SJSA1 (cell line): ENCODE measurements around the gene TTC39B. TPM values are rescaled to one million over a fixed set of nuclear protein-coding genes. Genes with fewer than 3 reads are reported as not detected.

Experiments used
- DNase-seq, 2 experiments: peaks; one replicate each; pipeline ENCODE4 v3.0.0-alpha.2; 2015 to 2020; ENCODE audit warnings: low spot score in 2 of 2, low read depth in 1 of 2
- H3K27ac ChIP-seq: fragments of 250-450 bp; sonication (Bioruptor Pico); 2 replicates; pipeline ENCODE4 v1.5.1; 2020; ENCODE audit warnings: mild to moderate bottlenecking, moderate library complexity
- H3K27me3 ChIP-seq: fragments of 250-450 bp; sonication (Bioruptor Pico); replicated peaks from 2 replicates; pipeline ENCODE4 v1.5.1; 2020; ENCODE audit warnings: mild to moderate bottlenecking, moderate library complexity
- H3K36me3 ChIP-seq: fragments of 250-450 bp; sonication (Bioruptor Pico); 2 replicates; pipeline ENCODE4 v1.5.1; 2020; ENCODE audit warnings: mild to moderate bottlenecking
- H3K4me1 ChIP-seq: fragments of 250-450 bp; sonication (Bioruptor Pico); replicated peaks from 2 replicates; pipeline ENCODE4 v1.6.1; 2021; ENCODE audit warnings: mild to moderate bottlenecking
- H3K4me3 ChIP-seq: fragments of 250-450 bp; sonication (Bioruptor Pico); 2 replicates; pipeline ENCODE4 v1.5.1; 2020; ENCODE audit warnings: mild to moderate bottlenecking
- H3K9me3 ChIP-seq: fragments of 250-450 bp; sonication (Bioruptor Pico); replicated peaks from 2 replicates; pipeline ENCODE4 v1.5.1; 2020; ENCODE audit warnings: mild to moderate bottlenecking
- total RNA-seq: library from RNA; depleted of rRNA; stranded (reverse); fragments of >200 nt; shearing (Covaris generic); gene quantifications from 2 replicates; pipeline ENCODE4 v1.2.3, GENCODE V29; 2014

TTC39B gene
- total RNA-seq, 1 experiment from 2014 or later: 5.9 TPM

DNA sequence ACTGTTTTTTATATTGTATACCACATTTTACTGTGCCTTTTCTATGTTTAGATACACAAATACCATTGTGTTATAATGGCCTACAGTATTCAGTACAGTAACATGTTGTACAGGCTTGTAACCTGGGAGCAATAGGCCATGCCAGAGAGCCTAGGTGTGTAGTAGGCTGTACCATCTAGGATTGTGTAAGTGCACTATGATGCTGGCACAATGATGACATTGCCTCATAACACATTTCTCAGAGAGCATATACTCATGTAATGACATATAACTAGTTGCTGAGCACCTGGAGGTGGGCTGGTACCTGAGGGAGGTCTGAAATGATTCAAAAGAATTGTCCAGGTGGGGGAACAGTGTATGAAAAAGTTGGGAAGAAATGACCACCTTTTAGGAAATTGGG lies 13.9 kb downstream of the TTC39B start:
- Histone ChIP-seq H3K36me3 (no peaks in the 10 kb centered on the region), H3K27ac (no peak overlapping the region), H3K27me3 (no peaks in the 10 kb centered on the region), H3K4me1 (peaks cover 18% of the 10 kb centered on the region), H3K4me3 (no peak overlapping the region), H3K9me3 (no peaks in the 10 kb centered on the region)
- no peak for DNase-seq

DNA sequence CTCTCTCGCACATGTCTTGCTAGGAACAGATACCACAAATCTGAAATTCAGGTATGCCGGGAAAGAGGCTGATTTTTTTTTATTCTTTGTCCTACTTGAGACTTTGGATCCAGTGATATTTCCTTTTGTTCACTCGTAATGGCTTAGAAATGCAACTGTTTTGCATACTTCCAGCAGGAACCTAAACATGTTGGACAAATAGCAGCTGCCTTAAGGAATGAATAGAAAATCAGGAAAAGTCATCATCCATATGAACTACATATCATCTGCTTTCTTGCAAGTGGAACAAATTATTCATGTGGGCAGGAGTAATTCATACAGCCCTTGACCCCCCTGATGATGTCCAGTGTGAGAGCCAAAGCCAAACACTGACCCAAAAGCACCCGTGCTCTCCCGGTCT lies 17.4 kb downstream of the TTC39B start:
- H3K36me3 ChIP-seq: no peaks in the 10 kb centered on the region
- no peaks in the 10 kb centered on the region for H3K9me3 ChIP-seq
- no peaks in the 10 kb centered on the region for H3K27me3 ChIP-seq
- H3K4me1 ChIP-seq: no peaks in the 10 kb centered on the region; the same call in 1 of the 2 replicates
- no peak overlapping the region for H3K4me3 ChIP-seq
- no peak overlapping the region for H3K27ac ChIP-seq
- no peak for DNase-seq

DNA sequence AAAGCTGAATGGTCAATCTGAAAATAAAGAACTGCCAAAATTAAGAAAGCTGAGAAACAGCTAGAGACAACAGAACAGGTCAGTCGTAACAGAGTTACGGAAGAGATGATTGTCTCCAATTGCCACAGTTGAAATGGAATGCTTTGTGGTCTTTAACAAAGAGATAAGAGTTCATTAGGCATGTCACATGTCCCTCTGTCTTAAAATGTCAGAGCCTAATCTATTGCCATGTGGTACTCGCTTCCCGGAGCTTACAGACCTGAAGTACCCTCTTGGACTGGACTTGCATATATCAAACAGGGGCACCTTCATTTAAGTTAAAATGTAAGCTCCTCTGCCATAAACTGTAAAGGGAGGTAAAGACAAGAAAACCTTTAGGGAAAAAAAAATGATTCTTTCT lies 19.7 kb downstream of the TTC39B start:
- no peak overlapping the region for H3K27ac ChIP-seq
- no peaks in the 10 kb centered on the region for H3K4me1 ChIP-seq
- H3K36me3 ChIP-seq: no peaks in the 10 kb centered on the region
- H3K27me3 ChIP-seq: no peaks in the 10 kb centered on the region
- no peak for DNase-seq
- no peaks in the 10 kb centered on the region for H3K9me3 ChIP-seq
- no peak overlapping the region for H3K4me3 ChIP-seq

GRCh38 chr9:15286161-15286821 lies 20.7 kb downstream of the TTC39B start:
- Histone ChIP-seq H3K9me3 (no peaks in the 10 kb centered on the region), H3K36me3 (no peaks in the 10 kb centered on the region)
- DNase-seq: no peak

GRCh38 chr9:15282567-15283285 lies 24.3 kb downstream of the TTC39B start:
- DNase-seq: no peak
- Histone ChIP-seq H3K9me3 (no peaks in the 10 kb centered on the region), H3K36me3 (no peaks in the 10 kb centered on the region), H3K27me3 (no peaks in the 10 kb centered on the region), H3K27ac (no peak overlapping the region), H3K4me1 (no peaks in the 10 kb centered on the region), H3K4me3 (no peak overlapping the region)

More at GRCh38 chr9:15286161-15286821, 20.7 kb downstream of the TTC39B start:
- Histone ChIP-seq H3K27ac (no peak overlapping the region), H3K27me3 (no peaks in the 10 kb centered on the region), H3K4me3 (no peak overlapping the region), H3K4me1 (no peaks in the 10 kb centered on the region)

DNA sequence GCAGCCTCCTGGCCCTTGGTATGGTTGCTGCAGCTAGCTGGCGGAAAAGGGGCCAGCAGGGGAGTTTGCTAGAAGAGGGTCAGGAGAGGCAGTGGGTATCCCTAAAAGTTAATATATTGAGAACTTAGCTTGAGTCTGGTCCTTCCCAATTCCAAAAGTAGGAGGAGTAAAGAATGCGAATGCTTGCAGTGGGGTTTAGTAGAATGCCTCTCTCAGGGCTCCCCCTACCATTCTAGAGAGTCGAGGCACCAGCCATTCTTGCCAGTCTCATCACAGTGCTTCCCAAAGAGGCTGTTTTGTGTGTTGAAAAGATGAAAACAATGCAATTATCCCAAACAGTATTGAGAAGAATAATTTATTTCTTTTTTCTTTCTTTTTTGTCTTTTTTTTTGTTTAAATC lies 26.4 kb downstream of the TTC39B start:
- H3K4me3 ChIP-seq: no peak overlapping the region
- no peaks in the 10 kb centered on the region for H3K36me3 ChIP-seq
- H3K4me1 ChIP-seq: no peaks in the 10 kb centered on the region
- no peak for DNase-seq
- no peak overlapping the region for H3K27ac ChIP-seq
- no peaks in the 10 kb centered on the region for H3K27me3 ChIP-seq
- no peaks in the 10 kb centered on the region for H3K9me3 ChIP-seq

DNA sequence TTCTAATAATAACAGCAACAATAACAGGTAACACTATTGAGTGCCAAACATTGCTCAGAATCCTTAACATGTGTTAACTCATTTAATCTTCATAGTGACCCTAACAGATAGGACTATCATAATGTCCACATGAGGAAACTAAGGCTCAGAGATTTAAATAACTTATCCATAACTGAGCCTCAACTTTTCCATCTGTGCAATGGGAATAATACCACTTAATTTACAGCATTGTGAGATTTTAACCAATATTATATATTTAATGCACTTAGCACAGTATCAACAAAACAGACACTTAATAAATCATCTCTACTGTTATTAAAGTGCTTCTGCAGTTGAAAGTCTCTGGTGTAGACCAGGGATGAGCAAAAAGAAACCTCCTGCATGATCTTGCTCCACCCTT lies 28.2 kb downstream of the TTC39B start:
- no peaks in the 10 kb centered on the region for H3K27me3 ChIP-seq
- H3K4me1 ChIP-seq: no peaks in the 10 kb centered on the region
- no peaks in the 10 kb centered on the region for H3K9me3 ChIP-seq
- H3K4me3 ChIP-seq: no peak overlapping the region
- H3K27ac ChIP-seq: no peak overlapping the region
- no peaks in the 10 kb centered on the region for H3K36me3 ChIP-seq
- DNase-seq: no peak

DNA sequence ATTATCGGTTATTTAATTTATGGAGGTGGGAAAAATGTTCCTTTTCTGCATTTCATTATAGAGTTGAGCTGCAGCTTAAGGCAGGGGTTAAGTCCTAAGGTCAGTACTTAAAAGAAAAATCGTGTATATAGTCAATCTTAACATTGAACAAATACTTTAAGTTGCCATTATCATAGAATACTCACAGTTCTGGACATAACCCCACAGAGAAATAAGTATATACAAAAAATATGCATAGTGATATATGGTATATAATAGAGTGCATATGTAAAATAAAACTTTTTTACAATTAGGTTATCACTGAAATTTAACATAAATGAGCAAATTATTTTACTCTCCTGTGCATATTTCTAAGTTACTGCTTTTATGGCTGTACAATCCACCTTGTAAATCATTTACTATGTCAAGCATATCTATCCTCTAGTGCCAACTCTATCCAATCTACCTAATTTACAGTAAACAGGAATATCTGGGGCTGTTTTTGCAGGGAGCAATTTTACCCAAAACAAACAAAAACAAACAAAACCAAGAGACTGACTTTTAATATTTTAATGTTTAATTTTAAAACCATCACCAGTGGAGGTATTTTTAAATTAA lies 28.8 kb downstream of the TTC39B start:
- H3K27me3 ChIP-seq: no peaks in the 10 kb centered on the region
- H3K4me3 ChIP-seq: no peak overlapping the region
- H3K27ac ChIP-seq: no peak overlapping the region
- H3K4me1 ChIP-seq: no peaks in the 10 kb centered on the region
- no peaks in the 10 kb centered on the region for H3K9me3 ChIP-seq
- DNase-seq: no peak
- H3K36me3 ChIP-seq: no peaks in the 10 kb centered on the region

- Histone ChIP-seq H3K27ac (no peak overlapping the region), H3K4me1 (no peaks in the 10 kb centered on the region), H3K9me3 (no peaks in the 10 kb centered on the region), H3K36me3 (no peaks in the 10 kb centered on the region), H3K4me3 (no peak overlapping the region), H3K27me3 (no peaks in the 10 kb centered on the region)
- DNase-seq: no peak
Measured at GRCh38 chr9:15277400-15278090, 29.5 kb downstream of the TTC39B start.

DNA sequence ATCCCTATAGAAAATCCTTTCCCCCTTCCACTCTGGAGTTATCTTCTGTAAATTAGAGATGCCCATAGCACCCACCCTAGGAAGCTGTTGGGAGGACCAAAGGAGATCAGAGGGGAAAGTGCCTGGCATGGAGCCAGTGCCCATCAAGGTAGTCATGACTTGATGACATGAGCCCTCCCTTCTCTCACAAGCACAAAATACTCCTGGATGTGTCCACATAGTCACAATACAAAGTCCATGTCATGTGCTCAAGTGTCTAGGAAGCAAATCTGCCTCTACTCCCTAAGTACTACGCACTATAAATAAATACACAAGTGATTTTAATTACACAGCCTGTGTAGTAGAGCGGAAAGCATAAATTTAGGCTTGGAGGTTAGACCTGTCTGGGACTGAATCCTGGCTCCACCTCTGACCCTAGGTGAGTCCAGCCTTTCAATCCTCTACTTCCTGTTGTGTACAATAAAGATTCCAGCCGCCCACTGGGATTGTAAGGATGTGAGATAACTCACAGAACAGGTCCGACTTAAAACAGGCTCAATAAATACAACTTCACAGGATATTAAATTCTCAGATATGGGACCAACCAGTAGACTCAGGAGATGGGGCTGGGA lies 30.6 kb downstream of the TTC39B start:
- DNase-seq: no peak
- no peaks in the 10 kb centered on the region for H3K4me1 ChIP-seq
- no peak overlapping the region for H3K27ac ChIP-seq
- H3K36me3 ChIP-seq: no peaks in the 10 kb centered on the region
- no peaks in the 10 kb centered on the region for H3K27me3 ChIP-seq
- no peaks in the 10 kb centered on the region for H3K9me3 ChIP-seq
- no peak overlapping the region for H3K4me3 ChIP-seq

- H3K9me3 ChIP-seq: no peaks in the 10 kb centered on the region
- no peak overlapping the region for H3K27ac ChIP-seq
- H3K27me3 ChIP-seq: no peaks in the 10 kb centered on the region
- no peak for DNase-seq
- no peak overlapping the region for H3K4me3 ChIP-seq
- H3K36me3 ChIP-seq: no peaks in the 10 kb centered on the region
- H3K4me1 ChIP-seq: no peaks in the 10 kb centered on the region
Measured at GRCh38 chr9:15274425-15274824, 32.6 kb downstream of the TTC39B start.

DNA sequence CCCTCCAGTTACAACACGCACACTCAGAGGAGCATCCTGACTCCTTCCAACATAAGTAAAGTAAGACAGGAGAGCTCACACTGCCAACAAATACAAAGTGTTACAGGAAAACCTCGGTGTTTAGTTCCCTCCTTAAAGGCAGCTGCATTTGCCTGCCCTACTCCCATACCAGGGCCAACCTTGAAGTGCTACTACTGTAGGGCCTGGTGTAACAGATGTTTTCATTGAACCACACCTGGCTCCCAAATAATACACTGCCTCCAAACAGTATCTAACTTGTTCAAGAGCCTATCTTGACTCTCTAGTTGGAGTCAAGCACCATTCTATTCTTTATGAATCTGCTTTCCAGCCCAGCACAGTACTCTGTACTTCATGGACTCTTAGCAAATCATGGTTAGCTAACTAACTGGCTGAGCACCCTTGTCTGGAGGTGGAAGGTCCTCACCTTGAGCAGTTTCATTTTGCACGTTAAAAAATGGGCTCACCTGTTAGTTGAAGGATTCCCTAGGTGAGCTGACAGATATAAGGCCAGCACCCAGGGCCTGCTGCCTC lies 34.6 kb downstream of the TTC39B start:
- Histone ChIP-seq H3K4me1 (peaks cover 7% of the 10 kb centered on the region; the same call in 1 of the 2 replicates), H3K27me3 (no peaks in the 10 kb centered on the region), H3K27ac (no peak overlapping the region), H3K36me3 (no peaks in the 10 kb centered on the region), H3K4me3 (no peak overlapping the region), H3K9me3 (no peaks in the 10 kb centered on the region)
- no peak for DNase-seq

DNA sequence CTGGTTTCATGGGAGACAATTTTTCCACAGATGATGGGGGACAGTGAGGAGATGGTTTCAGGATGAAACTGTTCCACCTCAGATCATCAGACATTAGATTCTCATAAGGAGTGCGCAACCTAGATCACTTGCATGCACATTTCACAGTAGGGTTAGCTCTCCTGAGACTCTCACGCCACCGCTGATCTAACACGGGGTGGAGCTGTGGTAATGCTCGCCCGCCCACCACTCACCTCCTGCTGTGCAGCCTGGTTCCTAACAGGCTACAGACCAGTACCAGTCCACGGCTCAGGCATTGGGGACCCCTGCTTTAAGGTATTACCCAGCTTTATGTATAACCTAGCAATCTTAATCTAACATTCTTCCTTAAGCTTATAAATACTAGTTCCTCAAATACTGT lies 35.6 kb downstream of the TTC39B start:
- Histone ChIP-seq H3K27ac (no peak overlapping the region), H3K27me3 (no peaks in the 10 kb centered on the region), H3K36me3 (no peaks in the 10 kb centered on the region), H3K4me1 (peaks cover 7% of the 10 kb centered on the region; the same call in 1 of the 2 replicates), H3K9me3 (no peaks in the 10 kb centered on the region), H3K4me3 (no peak overlapping the region)
- no peak for DNase-seq
